Pancreas (tissue), 10 donors: ENCODE measurements around the gene NT5DC1. TPM values are rescaled to one million over a fixed set of nuclear protein-coding genes. Genes with fewer than 3 reads are reported as not detected.

Source experiments
- ATAC-seq, 4 donors: fragments of 200-7000 bp; cut with Tn5 transposase; one replicate each; pipeline versions ENCODE4 v1.8.0 to v1.9.1; 2020; ENCODE audit warnings: mild to moderate bottlenecking in 4 of 4, moderate library complexity in 4 of 4
- DNase-seq, 6 donors: peaks; one replicate each; pipeline ENCODE4 v3.0.0-alpha.2; 2020
- FAIRE-seq: peaks from 2 replicates; lab custom pipeline; 2012; peaks lifted over from hg19 to GRCh38; lab: Jason Lieb, UNC
- H3K27ac ChIP-seq, 4 donors: fragments of 200-600 bp; sonication (generic); 1 replicate in 3 of 4; 2 replicates in 1 of 4; pipeline versions ENCODE4 v1.5.0 to v1.8.0; 2020
- H3K27me3 ChIP-seq, 4 donors: fragments of 200-600 bp; one replicate each; pipeline ENCODE4 v1.8.0; 2021
- H3K36me3 ChIP-seq, 3 donors: fragments of 200-600 bp; sonication (generic) in 1 of 3; one replicate each; pipeline versions ENCODE4 v1.5.0 to v1.8.0; 2020 to 2021
- H3K4me1 ChIP-seq, 3 donors: fragments of 200-600 bp; one replicate each; pipeline ENCODE4 v1.8.0; 2021
- H3K4me3 ChIP-seq, 4 donors: fragments of 200-600 bp; sonication (generic) in 2 of 4; one replicate each; pipeline versions ENCODE4 v1.5.0 to v1.8.0; 2020 to 2021
- H3K9me3 ChIP-seq, 4 donors: fragments of 200-600 bp; one replicate each; pipeline ENCODE4 v1.8.0; 2021
- CTCF ChIP-seq, 4 donors: fragments of 200-600 bp; sonication (generic) in 3 of 4; IDR thresholded peaks; one replicate each; pipeline versions ENCODE4 v1.5.0 to v1.8.0; 2021; ENCODE audit warnings: antibody characterized with exemption in 4 of 4
- WGBS, 2 donors: extraction: QIAGEN DNeasy Blood & Tissue Kit; methylation state at CpG; one replicate each; pipeline ENCODE4 v1.1.7; 2013; 5-methylcytosine and 5-hydroxymethylcytosine counted together
- intact Hi-C, 3 donors: fragments of 100-400 bp; cut with DNase I; formaldehyde crosslinking; loops; one replicate each; pipeline versions ENCODE4 v1.11.1 to v1.14.2; 2022
- polyA plus RNA-seq, 2 donors: library from polyadenylated mRNA; stranded (reverse); fragments of 200-250 nt; gene quantifications; one replicate each; pipeline ENCODE4 v1.2.3, GENCODE V29; 2013
- total RNA-seq, 6 donors: library from RNA; stranded (reverse); fragmentation: NEBNext Ultra II Directional in 4 of 6; extraction: Animal tissue kit (Norgen Biotek cat#: 25700) in 4 of 6; gene quantifications; one replicate each; pipeline versions ENCODE4 v1.2.1 to v1.2.4, GENCODE V29; 2021 to 2023
- donor health status: healthy with polysubstance abuse.
- donor health status: DM: no; HTN: no; CAD: no; lungs with moderate emphysema.
- donor health status: DM: no; HTN: no; CAD: no.
- donor health status: control.
- donor health status: control.
- donor health status: Bipolar disorder and iron deficiency.
- donor health status: DM: yes; HTN: yes; CAD: no.
- donor health status: DM: no; HTN: no; CAD: no.
- donor health status: DM: no; HTN: no; CAD: no.
- donor health status: DM: yes; HTN: yes; CAD: no.

The NT5DC1 gene
- total and polyA plus RNA-seq, 8 donors = 4.4 to 28.3 (median 20.4) TPM

GRCh38 chr6:116239856-116240255, 139.2 kb downstream of the NT5DC1 start:
- no peaks in the 10 kb centered on the region for H3K27me3 ChIP-seq
- TF ChIP-seq CTCF (IDR thresholded peaks at IDR 0.05) = no peak
- H3K4me3 ChIP-seq = no peak overlapping the region
- no peak for ATAC-seq
- peak; percentile 20 for FAIRE-seq
- H3K36me3 ChIP-seq = peaks cover 0 to 5% (median 3%) of the 10 kb centered on the region in 3 donors
- 98% methylated on average over 1 of the region's 1 CpG for WGBS, 2 donors
- no peak for DNase-seq
- intact Hi-C loops = no loop called here
- no peaks in the 10 kb centered on the region for H3K9me3 ChIP-seq
- no peak overlapping the region for H3K27ac ChIP-seq
- peaks cover 0 to 5% (median 0%) of the 10 kb centered on the region in 3 donors for H3K4me1 ChIP-seq

DNA sequence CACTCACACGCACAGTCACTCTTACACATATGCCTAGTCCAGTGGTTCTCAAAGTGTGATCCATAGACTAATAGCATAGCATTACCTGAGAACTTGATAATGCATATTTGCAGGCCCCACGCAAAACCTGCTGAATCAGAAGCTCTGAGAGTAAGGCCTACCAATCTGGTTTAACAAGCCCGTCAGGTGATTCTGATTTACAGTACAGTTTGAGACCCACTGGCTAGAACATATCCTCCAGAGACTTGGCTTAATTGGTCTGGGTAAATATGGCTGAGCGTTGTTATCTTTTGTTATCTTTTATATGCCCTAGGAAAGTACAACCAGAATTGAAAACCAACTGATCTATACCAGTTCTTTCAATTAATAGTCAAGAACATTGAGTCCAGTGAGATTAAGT, 143.6 kb downstream of the NT5DC1 start:
- WGBS, 2 donors = 50 to 55% methylated on average over 4 of the region's 4 CpGs
- peak; percentile 22 to 64 (median 40) for ATAC-seq

DNA sequence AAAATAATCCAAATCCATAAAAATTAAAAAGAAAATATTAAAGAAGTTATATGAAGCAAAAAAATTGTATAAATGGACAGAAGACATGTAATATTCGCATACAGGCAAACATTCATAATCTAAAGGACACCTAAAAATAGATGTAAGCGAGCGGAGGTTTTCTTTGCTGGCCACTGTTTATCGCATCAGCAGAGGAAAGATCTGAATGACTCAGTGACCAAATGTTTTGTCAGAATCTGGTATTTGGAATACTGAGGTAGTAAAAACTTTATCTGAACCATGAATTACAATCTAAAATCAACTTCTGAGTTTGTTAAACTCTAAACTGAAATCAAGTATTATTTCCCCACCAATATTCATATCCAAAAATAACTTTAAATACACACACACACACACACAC, 145.4 kb downstream of the NT5DC1 start:
- H3K27ac ChIP-seq = no peak overlapping the region
- H3K4me3 ChIP-seq = no peak overlapping the region
- H3K4me1 ChIP-seq = peaks cover 16 to 32% (median 17%) of the 10 kb centered on the region in 3 donors
- no peaks in the 10 kb centered on the region for H3K9me3 ChIP-seq
- H3K36me3 ChIP-seq = no peaks in the 10 kb centered on the region
- FAIRE-seq = no peak
- DNase-seq = no peak
- ATAC-seq = peak in 2 of 4 donors; percentile 42 to 59
- 49 to 67% methylated on average over 4 of the region's 4 CpGs for WGBS, 2 donors
- intact Hi-C loops = no loop called here
- no peaks in the 10 kb centered on the region for H3K27me3 ChIP-seq
- no peak for TF ChIP-seq CTCF (IDR thresholded peaks at IDR 0.05)

More for the DNA sequence above, 143.6 kb downstream of the NT5DC1 start:
- no peak for TF ChIP-seq CTCF (IDR thresholded peaks at IDR 0.05)
- H3K9me3 ChIP-seq = no peaks in the 10 kb centered on the region
- intact Hi-C loops = no loop called here
- no peaks in the 10 kb centered on the region for H3K27me3 ChIP-seq
- DNase-seq (no peak), FAIRE-seq (no peak)
- H3K4me1 ChIP-seq = peaks cover 11 to 16% (median 14%) of the 10 kb centered on the region in 3 donors
- H3K4me3 ChIP-seq = no peak overlapping the region
- no peak overlapping the region for H3K27ac ChIP-seq
- H3K36me3 ChIP-seq = no peaks in the 10 kb centered on the region

- DNase-seq (no peak), ATAC-seq (peak; percentile 58 to 80 (median 68)), FAIRE-seq (no peak)
- Histone ChIP-seq H3K27ac (no peak overlapping the region), H3K4me3 (no peak overlapping the region), H3K36me3 (no peaks in the 10 kb centered on the region), H3K9me3 (no peaks in the 10 kb centered on the region), H3K4me1 (peaks cover 16 to 40% (median 25%) of the 10 kb centered on the region in 3 donors), H3K27me3 (no peaks in the 10 kb centered on the region)
- no peak for TF ChIP-seq CTCF (IDR thresholded peaks at IDR 0.05)
- intact Hi-C loops = no loop called here
Observed at GRCh38 chr6:116247285-116247684, 146.6 kb downstream of the NT5DC1 start.

DNA sequence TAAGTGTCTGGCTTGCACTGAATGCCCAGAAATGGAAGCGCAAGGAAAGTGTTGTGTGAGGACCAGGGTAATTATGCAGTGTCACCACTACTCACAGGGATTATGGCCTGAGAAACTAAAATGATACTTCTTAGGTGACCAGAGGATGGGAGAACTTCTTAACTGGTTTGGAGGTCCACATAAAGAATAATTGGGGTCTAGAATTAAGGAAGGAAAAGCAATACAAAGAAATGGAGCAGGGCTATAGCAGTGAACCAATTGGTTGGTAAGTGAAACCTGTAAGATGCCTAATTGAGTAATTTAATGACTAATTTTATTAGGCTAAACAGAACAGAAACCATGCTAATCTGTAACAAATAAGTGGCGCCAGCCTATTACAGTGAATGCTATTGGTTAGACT, 147.9 kb downstream of the NT5DC1 start:
- TF ChIP-seq CTCF (IDR thresholded peaks at IDR 0.05) = no peak
- Histone ChIP-seq H3K27me3 (no peaks in the 10 kb centered on the region), H3K36me3 (no peaks in the 10 kb centered on the region), H3K4me3 (no peak overlapping the region), H3K9me3 (no peaks in the 10 kb centered on the region), H3K27ac (no peak overlapping the region), H3K4me1 (peaks cover 16 to 49% (median 31%) of the 10 kb centered on the region in 3 donors)
- FAIRE-seq (no peak), ATAC-seq (no peak), DNase-seq (no peak)
- WGBS, 2 donors = 96 to 99% methylated on average over 2 of the region's 2 CpGs
- intact Hi-C loops = no loop called here
